Midbrain (tissue), 1 donor: ENCODE data around the gene HNRNPA3.
"Not testable (repeated sequence)": the region's sequence is repeated elsewhere in the genome, so short reads cannot be mapped to it uniquely, and the experiment has no call there.

Experiments used
- DNase-seq: peaks from one replicate; lab custom pipeline; 2025; lab: John Stamatoyannopoulos, UW

Gene HNRNPA3

GRCh38 chr2:177188482-177189469 is 23.8 kb upstream of the HNRNPA3 start:
- no peak for DNase-seq

- no peak for DNase-seq
Observed at GRCh38 chr2:177190941-177191340, 21.7 kb upstream of the HNRNPA3 start.

GRCh38 chr2:177192788-177193187 is 19.8 kb upstream of the HNRNPA3 start:
- DNase-seq: no peak

- no peak for DNase-seq
Observed at GRCh38 chr2:177193240-177193639, 19.4 kb upstream of the HNRNPA3 start.

GRCh38 chr2:177195194-177195593 is 17.4 kb upstream of the HNRNPA3 start:
- no peak for DNase-seq

- DNase-seq: not testable (repeated sequence)
Observed at GRCh38 chr2:177200419-177200818, 12.2 kb upstream of the HNRNPA3 start.

- no peak for DNase-seq
Observed at GRCh38 chr2:177201919-177202346, 10.7 kb upstream of the HNRNPA3 start.

GRCh38 chr2:177204417-177204816 is 8.2 kb upstream of the HNRNPA3 start:
- DNase-seq: peak; percentile 17

GRCh38 chr2:177207101-177207500 is 5.5 kb upstream of the HNRNPA3 start:
- no peak for DNase-seq

- DNase-seq: no peak
Observed at GRCh38 chr2:177211169-177211568, 1.4 kb upstream of the HNRNPA3 start.

- DNase-seq: no peak
Observed at GRCh38 chr2:177211576-177212105, 953 bp upstream of the HNRNPA3 start.

- peak; percentile 85 for DNase-seq
Observed at GRCh38 chr2:177212891-177213856, 580 bp downstream of the HNRNPA3 start.

GRCh38 chr2:177217247-177217843 is 4.8 kb downstream of the HNRNPA3 start:
- no peak for DNase-seq

- DNase-seq: not testable (repeated sequence)
Observed at GRCh38 chr2:177219787-177220186, 7.2 kb downstream of the HNRNPA3 start.

- DNase-seq: no peak
Observed at GRCh38 chr2:177221534-177221933, 8.9 kb downstream of the HNRNPA3 start.

- no peak for DNase-seq
Observed at GRCh38 chr2:177221970-177222369, 9.4 kb downstream of the HNRNPA3 start.

GRCh38 chr2:177223436-177223835 is 10.8 kb downstream of the HNRNPA3 start:
- DNase-seq: not testable (repeated sequence)

GRCh38 chr2:177225965-177226360 is 13.4 kb downstream of the HNRNPA3 start:
- no peak for DNase-seq

- DNase-seq: no peak
Observed at GRCh38 chr2:177229442-177230242, 17.0 kb downstream of the HNRNPA3 start.

GRCh38 chr2:177231270-177231669 is 18.7 kb downstream of the HNRNPA3 start:
- no peak for DNase-seq
